RWPE1 (cell line): ENCODE measurements around the gene UGT2B7.

Source experiments
- CTCF ChIA-PET: fragments of 350-600 bp; sonication (Branson Sonifier 250); formaldehyde crosslinking; extraction: SDS; loops from one replicate; lab custom pipeline; 2021; lab: Yijun Ruan, JAX
- POLR2A ChIA-PET: fragments of 400-600 bp; formaldehyde crosslinking; extraction: SDS; loops from one replicate; lab custom pipeline; 2020; ENCODE audit warnings: antibody characterized with exemption; ENCODE audit not compliant: low non-redundant PET; lab: Yijun Ruan, JAX
- DNase-seq: peaks from one replicate; pipeline ENCODE4 v3.0.0; 2012; ENCODE audit warnings: low spot score
- H3K27ac ChIP-seq: fragments of 450-650 bp; 2 replicates; pipeline ENCODE4 v1.5.1; 2017
- TF ChIP-seq, protein P1 (sequence below): fragments of 450-650 bp; conservative IDR thresholded peaks from 2 replicates; pipeline ENCODE4 v1.5.1; 2017; ENCODE audit warnings: low read depth, mild to moderate bottlenecking

UGT2B7 gene

DNA sequence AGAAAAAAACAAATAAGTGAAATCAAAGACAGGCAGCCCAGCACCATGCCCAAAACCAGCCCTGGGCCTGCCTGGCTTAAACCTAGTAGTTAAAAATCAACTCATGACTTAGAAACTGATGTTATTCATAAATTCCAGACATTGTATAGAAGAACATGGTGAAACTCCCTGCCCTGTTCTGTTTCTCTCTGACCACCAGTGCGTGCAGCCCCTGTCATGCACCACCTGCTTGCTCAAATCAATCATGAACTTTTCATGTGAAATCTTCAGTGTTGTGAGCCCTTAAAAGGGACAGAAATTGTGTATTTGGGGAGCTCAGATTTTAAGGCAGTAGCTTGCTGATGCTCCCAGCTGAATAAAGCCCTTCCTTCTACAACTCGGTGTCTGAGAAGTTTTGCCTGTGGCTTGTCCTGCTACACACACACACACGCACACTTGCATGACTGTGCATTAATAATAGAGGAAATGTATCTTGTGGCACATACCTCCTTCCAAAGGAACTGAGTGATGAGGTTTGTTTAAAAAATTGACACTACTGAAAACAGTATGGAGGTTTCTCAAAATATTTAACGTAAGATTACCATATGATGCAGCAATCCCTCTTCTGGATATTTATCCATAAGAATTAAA, 39.2 kb upstream of the UGT2B7 start:
- TF ChIP-seq, protein P1, sequence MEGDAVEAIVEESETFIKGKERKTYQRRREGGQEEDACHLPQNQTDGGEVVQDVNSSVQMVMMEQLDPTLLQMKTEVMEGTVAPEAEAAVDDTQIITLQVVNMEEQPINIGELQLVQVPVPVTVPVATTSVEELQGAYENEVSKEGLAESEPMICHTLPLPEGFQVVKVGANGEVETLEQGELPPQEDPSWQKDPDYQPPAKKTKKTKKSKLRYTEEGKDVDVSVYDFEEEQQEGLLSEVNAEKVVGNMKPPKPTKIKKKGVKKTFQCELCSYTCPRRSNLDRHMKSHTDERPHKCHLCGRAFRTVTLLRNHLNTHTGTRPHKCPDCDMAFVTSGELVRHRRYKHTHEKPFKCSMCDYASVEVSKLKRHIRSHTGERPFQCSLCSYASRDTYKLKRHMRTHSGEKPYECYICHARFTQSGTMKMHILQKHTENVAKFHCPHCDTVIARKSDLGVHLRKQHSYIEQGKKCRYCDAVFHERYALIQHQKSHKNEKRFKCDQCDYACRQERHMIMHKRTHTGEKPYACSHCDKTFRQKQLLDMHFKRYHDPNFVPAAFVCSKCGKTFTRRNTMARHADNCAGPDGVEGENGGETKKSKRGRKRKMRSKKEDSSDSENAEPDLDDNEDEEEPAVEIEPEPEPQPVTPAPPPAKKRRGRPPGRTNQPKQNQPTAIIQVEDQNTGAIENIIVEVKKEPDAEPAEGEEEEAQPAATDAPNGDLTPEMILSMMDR, result no peak
- H3K27ac ChIP-seq, result no peak overlapping the region
- CTCF ChIA-PET, result no interaction called here
- DNase-seq, result no peak
- POLR2A ChIA-PET, result no interaction called here

DNA sequence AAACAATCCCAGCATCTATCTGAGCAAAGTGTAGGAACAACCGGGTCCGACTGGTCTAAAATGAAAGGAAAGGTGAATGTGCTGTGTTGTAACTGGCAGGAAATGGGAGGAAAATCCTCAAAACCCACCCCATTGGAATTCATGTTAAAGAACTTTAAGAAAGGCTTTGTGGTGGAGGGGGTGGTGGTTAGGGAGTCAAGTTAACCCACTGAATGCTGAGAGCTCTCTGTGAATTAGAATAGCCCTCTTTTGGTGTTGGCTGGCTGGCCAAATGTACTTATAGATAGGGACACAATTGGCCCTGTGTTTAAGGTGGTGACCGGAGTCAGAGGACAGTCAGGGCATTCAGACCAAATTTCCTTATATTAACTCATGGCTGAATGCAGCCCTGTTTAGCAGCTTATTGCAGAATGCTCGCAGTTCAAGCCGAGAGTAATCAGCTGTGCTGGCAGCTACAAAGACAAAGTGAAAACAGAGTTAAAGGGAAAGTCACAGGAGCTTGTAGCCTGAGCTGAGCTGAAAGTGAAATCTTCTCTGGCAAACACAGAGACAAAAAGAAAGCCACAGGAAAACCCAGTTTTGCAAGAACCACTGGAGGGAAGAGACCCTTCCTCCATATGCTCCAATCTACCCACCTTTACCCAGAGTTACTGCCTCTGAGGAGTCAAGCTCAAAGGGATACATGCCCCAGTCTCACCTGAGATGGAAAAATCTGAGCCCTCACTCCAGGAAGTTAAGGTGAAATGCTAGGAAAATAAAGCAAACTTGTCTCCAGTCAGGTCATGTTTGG, 38.5 kb upstream of the UGT2B7 start:
- POLR2A ChIA-PET, result no interaction called here
- DNase-seq, result no peak
- TF ChIP-seq, protein P1, result no peak
- no peak overlapping the region for H3K27ac ChIP-seq
- CTCF ChIA-PET, result interaction anchor here (0.7 kb wide), 1 partner anchor 13 kb away, joined by 4 read pairs; no protein-coding TSS in a partner anchor

DNA sequence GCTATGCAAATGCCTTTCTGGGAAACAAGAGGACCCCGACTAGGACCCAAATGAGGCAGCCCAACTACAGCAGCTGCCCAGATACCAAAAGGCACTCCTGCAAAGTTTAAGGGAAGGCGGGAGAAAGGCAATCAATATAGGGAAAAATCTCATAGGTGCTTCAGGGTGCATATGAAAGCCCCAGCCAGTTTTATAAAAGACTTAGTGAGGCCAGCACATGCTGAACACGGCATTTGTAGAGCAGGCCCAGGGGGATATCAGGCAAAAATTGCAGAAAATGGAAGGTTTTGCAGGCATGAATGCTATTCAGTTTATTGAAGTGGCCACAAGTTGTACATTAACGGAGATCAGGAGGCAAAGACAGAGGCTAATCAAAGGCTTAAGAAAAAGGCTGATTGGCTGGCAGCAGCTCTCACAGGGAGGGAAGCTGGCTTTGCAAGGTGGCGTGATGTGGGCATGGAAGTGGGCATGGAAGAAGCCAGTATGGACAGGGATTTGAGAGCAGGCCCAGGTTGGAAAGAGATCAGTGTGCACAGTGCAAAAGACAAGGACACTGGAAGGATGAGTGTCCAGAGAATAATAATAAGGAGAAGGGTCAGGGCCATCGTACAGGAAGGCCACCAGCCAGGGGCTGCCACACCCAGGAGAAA, 37.7 kb upstream of the UGT2B7 start:
- ChIA-PET POLR2A (no interaction called here), CTCF (no interaction called here)
- no peak for DNase-seq
- TF ChIP-seq, protein P1, result no peak
- H3K27ac ChIP-seq, result no peak overlapping the region

DNA sequence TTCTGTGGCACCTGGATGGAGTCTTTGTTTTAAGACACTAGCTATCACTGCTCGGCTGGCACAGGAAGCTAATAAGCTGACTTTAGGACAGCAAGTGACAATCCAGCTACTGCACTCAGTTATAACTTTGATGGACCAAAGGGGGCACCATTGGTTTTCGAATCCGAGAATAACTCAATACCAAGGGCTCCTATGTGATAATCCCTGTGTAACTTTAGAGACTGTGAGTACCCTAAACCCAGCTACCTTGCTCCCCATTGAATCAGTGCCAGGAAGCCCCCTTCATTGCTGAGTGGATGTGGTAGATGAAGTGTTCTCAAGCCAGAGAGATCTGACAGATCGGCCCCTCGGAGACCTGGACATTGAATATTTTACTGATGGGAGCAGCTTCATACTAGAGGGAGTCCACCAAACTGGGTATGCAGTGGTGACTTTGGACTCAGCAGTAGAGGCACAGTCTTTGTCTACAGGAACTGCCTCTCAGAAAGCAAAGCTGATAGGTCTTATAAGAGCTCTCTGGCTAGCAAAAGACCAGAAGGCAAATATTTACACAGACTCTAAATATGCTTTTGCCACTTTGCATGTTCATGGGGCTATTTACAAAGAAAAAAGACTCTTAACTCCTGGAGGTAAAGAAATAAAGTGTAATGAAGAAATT, 35.5 kb upstream of the UGT2B7 start:
- H3K27ac ChIP-seq, result no peak overlapping the region
- TF ChIP-seq, protein P1, result no peak
- POLR2A ChIA-PET, result no interaction called here
- CTCF ChIA-PET, result no interaction called here
- no peak for DNase-seq

DNA sequence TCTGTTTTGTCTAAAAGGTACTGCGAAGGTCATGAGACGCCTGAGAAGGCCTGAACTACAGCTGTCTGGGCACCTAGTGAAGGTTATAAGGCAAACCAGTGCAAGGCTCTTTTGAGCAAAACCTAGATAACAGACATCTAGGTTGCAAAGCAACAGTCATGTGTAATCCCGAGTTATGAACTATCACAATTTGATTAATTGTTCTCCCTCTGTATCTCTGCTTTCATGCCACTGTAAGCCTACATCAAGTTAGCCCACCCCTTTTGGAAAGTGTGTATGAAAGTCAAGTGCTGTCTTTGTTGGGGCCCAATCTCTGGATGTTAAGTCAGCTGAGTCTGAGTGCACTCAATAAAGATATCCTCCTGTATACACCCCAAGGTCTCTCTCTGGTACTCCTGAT, 31.9 kb upstream of the UGT2B7 start:
- CTCF ChIA-PET, result no interaction called here

More for the DNA sequence above, 31.9 kb upstream of the UGT2B7 start:
- no peak overlapping the region for H3K27ac ChIP-seq
- TF ChIP-seq, protein P1, result no peak
- DNase-seq, result no peak
- POLR2A ChIA-PET, result no interaction called here
